HG03378 (cell line): ENCODE measurements around the gene DAPK1.
"Not testable (repeated sequence)": the region's sequence is repeated elsewhere in the genome, so short reads cannot be mapped to it uniquely, and the experiment has no call there.

Source experiments
- ATAC-seq: cut with Tn5 transposase; IDR thresholded peaks from one replicate; pipeline ENCODE4 v1.9.1; 2021; ENCODE audit warnings: mild to moderate bottlenecking, moderate library complexity; ENCODE audit not compliant: unreplicated experiment

The DAPK1 gene

DNA sequence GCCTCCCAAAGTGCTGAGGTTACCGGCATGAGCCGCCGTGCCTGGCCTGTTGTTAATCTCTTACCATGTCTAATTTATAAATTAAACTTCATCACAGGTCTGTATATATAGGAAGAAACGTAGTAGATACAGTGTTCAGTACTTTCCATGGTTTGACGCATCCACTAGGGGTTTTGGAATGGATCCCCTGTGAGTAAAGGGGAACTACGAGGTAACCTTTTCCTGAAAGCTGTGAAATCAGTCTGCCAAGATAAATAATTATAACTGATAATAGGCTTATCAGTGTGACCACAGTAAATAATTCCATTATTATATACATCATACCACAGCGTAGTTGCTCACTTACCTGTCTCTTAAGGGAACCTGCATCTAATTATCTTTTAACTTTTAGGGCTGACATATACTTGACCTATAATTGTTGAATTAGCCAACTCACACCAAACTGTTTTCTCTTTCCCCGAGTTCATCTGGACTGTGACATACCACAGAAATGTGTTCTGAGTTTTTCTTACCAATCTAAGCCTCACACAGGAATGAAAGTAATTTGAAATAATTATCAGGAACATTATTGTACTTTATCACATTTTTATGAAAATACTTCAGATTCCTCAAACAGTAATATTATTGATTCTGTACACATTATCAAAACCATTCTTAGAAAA, 42.9 kb downstream of the DAPK1 start:
- no peak for ATAC-seq

GRCh38 chr9:87541663-87542062, 44.0 kb downstream of the DAPK1 start:
- no peak for ATAC-seq

DNA sequence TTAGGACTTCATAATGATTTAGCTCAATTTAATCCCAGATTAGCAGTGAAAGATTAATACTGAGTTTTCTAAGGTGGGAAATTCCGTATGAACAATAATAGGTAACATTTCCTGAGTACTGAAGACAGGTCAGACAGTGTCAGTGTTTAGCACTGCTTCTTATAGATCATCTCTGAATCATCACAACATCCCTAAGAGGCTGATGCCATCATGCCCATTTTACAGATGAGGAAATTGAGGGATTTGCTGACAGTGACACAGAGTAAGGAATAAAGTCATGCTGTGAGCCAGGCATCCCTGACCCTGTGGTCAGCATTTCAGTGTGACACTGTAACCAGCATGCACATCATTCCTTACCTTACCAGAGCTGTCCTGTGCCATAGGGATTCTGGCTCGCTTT, 44.5 kb downstream of the DAPK1 start:
- no peak for ATAC-seq

- no peak for ATAC-seq
These were observed 45.6 kb downstream of the DAPK1 start for GRCh38 chr9:87543251-87543650.

DNA sequence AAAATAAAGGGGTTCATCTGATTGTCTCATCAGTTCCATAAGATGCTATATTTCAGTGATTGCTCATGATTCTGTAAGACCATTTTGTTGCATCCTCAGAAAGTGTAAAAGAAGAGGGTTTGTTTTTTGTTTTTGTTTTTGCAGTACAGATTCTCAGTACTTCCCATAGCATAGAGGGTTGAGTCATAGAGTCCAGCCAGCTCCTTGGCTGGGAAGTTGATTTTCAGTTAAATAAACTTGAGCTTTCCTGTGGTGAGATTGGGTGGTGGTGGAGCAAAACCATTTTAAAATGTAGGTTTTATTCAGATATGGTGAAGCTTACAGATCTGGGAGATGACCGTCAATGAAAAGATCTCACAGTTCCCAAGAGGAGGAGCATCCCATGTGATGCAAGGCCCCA, 48.2 kb downstream of the DAPK1 start:
- ATAC-seq, result no peak

- ATAC-seq, result no peak
These were observed 49.0 kb downstream of the DAPK1 start for GRCh38 chr9:87546704-87547103.

DNA sequence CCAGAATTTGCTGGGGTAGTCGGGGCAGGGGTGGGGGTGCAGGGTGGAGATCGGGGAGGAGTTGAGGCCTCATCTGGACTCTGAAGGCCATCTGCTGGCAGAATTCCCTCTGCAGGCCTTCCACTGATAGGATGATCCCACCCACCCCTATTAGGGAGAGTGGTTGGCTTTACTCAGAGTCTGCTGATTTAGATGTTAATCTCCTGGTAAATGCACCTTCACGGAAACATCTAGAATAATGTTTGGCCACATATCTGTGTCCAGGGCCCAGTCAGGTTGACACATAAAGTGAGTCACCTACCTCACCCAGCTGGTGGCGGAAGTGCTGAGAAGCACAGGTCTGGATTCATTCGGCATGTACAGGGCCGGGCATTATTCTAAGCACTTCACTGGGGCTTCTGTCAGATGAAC, 50.0 kb downstream of the DAPK1 start:
- ATAC-seq, result no peak

DNA sequence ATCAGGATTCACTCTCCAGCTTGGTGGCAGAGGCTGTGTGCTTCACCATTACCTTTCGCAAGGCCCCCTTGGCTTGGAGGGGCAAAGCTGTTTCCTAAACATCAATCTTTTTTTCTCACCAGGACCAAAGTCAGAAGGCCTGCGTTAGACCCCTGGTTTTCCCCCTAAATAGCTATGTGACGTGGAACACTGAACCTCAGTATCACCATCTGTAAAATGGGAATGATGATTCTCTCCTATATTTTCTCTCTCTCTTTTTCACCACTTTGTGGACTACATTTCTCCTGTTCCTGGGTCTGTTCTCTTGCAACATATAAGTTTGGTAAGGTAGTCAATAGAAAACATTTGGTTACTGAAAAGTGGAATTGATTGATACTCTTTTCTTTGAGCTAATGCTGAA, 50.5 kb downstream of the DAPK1 start:
- no peak for ATAC-seq

- ATAC-seq, result not testable (repeated sequence)
These were observed 51.4 kb downstream of the DAPK1 start for GRCh38 chr9:87549088-87549487.

GRCh38 chr9:87549791-87550190, 52.1 kb downstream of the DAPK1 start:
- ATAC-seq, result no peak

DNA sequence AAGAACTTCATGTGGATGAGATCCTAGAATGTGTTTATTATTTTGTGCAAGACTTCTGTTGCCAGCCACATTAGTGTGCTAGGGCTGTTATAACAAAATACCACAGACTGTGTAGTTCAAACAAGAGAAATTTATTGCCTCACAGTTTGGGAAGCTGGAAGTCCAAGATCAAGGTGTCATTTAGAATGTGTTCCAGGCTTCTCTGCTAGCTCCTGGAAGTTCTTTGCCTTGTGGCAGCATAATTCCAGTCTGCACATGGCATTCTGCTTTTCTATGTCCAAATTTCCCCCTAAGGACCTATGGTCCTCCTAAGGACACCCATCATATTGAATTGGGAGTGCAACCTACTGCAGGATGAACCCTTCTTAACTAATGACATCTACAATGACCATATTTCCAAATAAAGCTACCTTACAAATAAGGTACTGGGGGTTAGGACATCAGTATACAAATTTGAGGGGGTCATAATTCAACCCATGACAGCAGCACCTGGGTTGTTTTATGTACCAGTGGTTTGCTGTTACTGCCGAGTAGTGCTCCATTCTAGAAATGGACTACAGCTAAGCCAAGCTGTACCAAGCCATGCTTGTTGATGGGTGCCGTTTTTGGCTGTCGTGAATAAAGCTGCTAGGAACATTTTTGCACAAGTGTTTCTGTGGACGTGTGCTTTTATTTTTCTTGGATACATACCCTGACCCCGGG, 52.7 kb downstream of the DAPK1 start:
- ATAC-seq, result no peak

GRCh38 chr9:87551772-87552217, 54.1 kb downstream of the DAPK1 start:
- ATAC-seq, result no peak

DNA sequence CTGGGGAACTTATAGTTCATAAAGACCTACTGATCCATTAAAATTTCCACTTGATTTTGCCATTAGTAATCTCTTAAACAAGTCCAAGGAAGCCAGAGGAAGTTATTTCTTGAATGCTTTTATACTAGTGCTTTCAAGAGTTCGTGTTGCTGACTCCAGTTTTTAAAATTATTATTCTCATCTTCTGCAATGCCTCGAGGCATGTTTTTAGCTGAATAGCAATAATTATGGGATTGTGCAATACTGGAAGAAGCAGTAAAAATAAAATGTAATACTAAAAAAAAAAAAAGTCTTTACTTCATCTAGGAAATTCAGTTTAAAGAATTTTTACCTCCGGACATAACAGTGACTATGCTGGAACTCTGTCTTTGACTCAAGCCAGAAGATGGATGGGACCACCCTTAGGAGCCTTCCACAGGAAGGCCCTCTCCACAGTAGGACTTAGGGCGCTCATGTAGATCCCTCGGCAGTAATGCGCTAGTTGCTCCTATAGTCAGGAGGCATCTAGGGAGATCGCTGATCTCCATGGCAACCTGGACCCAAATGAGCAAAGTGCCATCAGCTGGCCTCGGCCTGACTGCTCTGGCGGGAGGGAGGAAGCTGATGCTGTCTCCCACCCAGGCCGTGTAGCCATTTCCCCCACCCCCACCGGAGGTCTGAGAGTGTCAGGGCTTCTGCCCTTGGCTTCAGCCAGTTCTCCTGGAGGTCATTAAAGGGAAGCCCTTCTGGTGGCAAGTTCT, 56.7 kb downstream of the DAPK1 start:
- no peak for ATAC-seq

- no peak for ATAC-seq
These were observed 57.3 kb downstream of the DAPK1 start for GRCh38 chr9:87554976-87555375.

DNA sequence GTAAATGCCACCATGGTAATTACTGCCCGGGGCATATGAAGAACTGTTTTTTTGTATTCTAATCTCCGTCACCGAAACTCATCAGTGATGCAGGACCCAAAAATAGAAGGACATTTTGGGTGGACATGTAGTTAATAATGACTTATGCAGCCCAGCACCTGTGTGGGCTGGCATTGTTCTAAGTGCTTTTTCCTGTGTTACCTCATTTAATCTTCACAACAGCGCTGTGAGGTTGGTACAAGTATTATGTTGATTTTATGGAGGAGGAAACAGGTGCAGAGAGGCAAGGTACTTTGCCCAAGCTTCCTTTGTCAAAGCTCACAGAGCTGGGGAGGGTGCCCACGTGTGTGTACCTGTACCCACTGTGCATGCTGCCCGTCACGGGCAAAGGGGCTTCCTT, 58.4 kb downstream of the DAPK1 start:
- no peak for ATAC-seq

- no peak for ATAC-seq
These were observed 59.2 kb downstream of the DAPK1 start for GRCh38 chr9:87556821-87557220.

DNA sequence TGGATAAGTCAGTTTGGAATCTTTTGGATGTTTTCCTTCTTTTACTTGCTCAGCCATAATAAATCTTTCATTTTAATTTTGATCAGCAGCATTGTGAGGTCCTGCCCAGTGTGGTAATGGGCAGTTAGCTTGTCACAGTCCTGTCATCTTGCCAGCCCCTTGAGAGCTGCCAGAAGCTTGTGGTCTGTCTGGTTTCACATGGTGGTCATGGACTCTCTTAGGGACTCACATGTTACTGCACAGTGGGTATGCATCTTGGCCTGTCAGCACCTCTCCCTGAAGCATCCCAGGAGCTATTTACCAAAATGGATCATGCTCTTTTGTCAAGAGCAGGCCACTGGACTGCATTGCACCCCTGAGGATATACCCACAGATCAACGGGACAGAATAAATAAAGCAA, 60.3 kb downstream of the DAPK1 start:
- ATAC-seq, result no peak

DNA sequence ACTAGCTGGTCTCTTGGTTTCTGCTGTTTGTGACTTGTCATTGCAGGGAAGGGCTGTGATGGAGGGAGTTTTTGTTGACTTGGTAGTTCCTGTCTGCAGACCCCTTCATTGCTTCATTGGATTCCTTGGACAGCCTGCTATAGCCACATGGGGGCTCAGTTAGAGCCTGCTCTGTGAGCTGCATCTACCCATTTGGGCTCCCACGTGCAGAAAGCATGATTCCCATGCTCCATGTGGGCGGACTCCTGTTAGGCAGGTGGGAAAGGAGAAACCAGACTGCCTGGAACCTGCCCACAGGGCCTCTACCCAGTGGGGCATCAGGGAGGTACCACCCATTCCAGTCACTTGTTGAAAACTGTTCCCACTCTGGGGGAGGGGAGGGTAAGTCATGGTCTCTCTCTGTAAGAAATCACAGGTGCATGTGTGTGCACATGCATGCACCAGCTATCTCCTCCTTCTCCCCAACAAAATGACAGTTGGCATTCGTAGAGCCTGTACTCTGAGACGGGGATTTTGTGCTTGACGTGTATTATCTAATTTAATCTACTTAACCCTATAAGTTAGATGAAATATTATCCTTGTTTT, 61.0 kb downstream of the DAPK1 start:
- ATAC-seq, result no peak

DNA sequence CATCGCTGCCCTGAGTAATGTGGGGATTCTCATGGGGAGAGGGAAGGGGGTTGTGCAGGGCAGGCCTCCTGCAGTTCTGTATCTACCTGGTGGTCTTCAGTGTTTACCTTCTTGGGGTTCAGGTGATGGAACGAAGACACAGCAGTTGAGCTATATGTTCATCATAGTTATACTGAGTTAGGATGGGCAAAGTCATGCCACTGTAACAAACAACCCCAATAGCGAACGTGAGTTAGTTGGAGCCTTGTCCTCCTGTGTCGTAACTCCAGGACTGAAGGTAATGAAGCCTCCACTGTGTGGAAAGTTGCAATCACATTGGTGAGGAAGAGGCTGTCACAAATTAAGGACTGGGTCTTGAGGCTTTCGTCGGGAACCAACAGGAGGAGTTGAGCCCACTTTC, 64.4 kb downstream of the DAPK1 start:
- no peak for ATAC-seq

DNA sequence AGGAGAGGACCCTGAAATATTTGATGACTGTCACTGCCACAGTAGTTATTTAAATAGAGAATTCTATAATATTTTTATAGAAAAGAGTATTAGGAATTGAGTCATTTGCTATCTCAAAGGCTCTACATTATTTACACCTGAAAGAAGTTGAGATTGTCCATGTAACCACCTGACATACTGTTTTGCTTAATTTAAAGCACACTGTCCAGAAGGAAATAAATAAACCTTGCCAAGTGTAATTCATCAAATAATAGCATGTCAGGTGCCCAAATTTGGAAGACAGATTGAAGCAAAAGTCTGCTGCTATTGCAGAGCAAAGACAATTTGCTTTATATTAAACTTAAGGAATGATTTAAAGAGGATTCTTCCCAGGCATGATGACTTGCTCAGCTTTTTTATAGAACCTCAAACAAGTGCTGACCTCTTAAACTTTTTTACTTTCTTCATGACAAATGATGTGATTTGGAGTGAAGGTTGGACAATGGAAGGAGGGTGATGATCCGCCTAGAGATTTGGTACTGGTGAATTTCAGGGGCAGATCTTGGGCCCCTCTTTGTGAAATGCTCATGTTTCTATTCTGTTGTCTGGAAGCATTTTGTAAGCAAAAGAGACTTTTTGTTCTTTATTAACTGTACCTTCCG, 65.0 kb downstream of the DAPK1 start:
- no peak for ATAC-seq

DNA sequence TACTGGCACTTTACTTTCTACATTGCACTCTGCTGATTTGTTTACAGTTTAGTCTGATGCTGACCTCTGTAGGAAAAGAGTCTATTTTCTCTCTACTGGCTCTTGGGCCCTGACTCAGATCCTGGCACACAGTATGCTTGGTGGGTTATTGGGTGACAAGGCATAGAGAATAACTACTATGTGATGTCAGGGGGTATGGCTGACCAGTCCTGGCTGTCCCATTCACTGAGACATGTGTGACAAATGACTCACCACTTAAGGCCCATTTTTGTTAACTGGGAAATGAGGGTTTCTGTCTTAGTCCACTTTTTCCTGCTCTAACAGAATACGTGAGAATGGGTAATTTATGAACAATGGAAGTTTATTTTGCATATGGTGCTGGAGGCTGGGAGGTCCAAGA, 66.4 kb downstream of the DAPK1 start:
- no peak for ATAC-seq
